GM12891 (cell line): ENCODE data around the gene THBS1.

ENCODE experiments used
- POLR2A ChIP-seq: IDR thresholded peaks from 2 replicates; pipeline ENCODE4 v1.6.1; 2011; ENCODE audit warnings: low read depth, low read length, control low read depth
- POLR2AphosphoS5 ChIP-seq: IDR thresholded peaks from 2 replicates; pipeline ENCODE4 v1.6.1; 2011; ENCODE audit warnings: low read depth, low read length, control low read depth
- POU2F2 ChIP-seq: IDR thresholded peaks from 2 replicates; pipeline ENCODE4 v1.6.1; 2011; ENCODE audit warnings: low read depth, mild to moderate bottlenecking, control low read depth, low read length, moderate library complexity

DNA sequence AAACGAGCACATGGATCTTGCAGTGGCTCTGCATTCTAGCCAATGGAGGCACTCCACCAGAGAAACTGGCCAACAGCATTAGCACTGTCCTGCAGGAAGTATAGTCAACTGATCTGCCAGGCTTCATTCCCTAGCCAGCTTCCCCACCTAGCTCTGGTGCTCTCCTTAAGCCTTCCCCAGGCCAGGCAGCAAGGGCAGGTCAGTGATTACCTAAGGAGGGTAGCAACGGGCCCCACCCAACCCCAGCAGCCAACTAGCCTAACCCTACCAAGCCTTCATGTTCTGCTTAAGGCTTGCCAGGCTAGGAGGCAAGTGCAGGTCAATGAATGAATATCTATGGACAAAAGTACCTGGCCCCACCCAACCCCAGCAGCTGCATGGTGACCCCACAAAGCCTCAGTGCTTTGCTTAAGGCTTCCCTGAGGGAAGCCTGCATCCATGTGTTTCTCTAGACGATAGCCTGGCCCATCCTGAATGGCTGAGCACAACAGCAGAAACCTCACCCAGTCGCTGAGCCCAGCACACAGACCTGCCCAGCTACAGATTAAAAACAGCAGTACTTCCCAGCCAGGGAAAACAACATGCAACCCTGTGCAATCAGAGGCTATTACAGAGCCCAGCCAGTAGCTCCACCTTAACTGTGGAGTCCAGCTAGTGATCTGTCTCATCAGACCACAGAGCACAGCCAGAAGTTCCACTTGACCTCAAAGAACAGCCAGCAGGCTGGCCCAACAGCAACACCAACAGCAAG, 28.5 kb downstream of the THBS1 start:
- TF ChIP-seq POLR2AphosphoS5 (no peak), POLR2A (no peak), POU2F2 (no peak)
